ENCODE results near the gene TNIP2.

TNIP2 gene

GRCh38 chr4:2799971-2800690 is 44.0 kb upstream of the TNIP2 start:
- Histone ChIP-seq H3K4me2 (ENCODE audit: low read depth, low read length, poor library complexity, severe bottlenecking) (no peak overlapping the region), H4K20me1 (ENCODE audit: low read depth, low read length) (no peaks in the 10 kb centered on the region), H3K9ac (ENCODE audit: low read length) (no peak overlapping the region), H3K36me3 (ENCODE audit: low read length) (no peaks in the 10 kb centered on the region), H3K4me3 (ENCODE audit: insufficient read depth, low read length, poor library complexity, severe bottlenecking) (no peak overlapping the region), H3K9me2 (replicated peaks; ENCODE audit: insufficient read depth, low read length) (no peaks in the 10 kb centered on the region), H3K27ac (ENCODE audit: low read depth, low read length) (no peak overlapping the region), H3K79me2 (ENCODE audit: insufficient read depth, low read length) (no peaks in the 10 kb centered on the region), H3F3A (ENCODE audit: insufficient read depth) (no peaks in the 10 kb centered on the region), H3K9me3 (ENCODE audit: insufficient read depth, low read length) (no peaks in the 10 kb centered on the region), H3K27me3 (ENCODE audit: low read length) (no peaks in the 10 kb centered on the region; the same call in 1 of the 2 replicates), H2AFZ (ENCODE audit: low read depth, low read length, severe bottlenecking) (no peak overlapping the region)
- TF ChIP-seq EZH2phosphoT487 (conservative IDR thresholded peaks at IDR 0.05; ENCODE audit: low read length): no peak

DNA sequence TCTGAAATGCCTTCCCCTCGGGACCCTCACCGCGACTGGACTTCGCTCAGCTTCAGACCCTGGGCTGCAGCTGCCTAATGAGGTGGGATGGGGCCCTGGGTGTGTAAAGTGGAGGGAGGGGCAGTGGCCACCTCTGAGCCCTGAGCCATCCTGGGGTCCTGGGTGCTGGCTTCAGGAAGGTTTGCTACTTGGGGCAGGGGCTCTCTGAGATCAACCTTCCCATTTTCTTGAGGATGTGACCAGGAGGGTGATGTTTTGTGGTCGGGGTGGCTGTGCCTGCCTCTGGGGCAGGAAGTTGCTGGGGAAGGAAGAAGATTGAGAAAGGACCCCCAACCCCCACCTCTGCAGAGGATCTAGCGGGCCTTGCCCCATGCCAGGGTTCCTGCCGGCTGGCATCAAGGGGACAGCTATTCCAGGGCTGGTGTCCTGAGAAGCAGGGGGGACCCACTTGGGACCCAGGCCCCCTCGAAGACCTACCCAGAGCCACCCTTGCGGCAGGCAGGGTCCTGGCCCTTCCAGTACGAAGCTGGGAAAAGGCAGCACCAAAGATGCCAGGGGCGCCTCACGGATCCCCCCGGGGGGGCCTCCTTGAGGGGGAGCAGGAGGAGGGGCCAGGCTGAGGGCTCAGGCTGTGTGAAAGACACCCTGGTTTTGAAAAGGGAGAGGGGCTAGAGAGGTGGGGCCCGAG is 43.2 kb upstream of the TNIP2 start:
- H3K9ac ChIP-seq (ENCODE audit: low read length): no peak overlapping the region
- H4K20me1 ChIP-seq (ENCODE audit: low read depth, low read length): no peaks in the 10 kb centered on the region
- H3K27ac ChIP-seq (ENCODE audit: low read depth, low read length): no peak overlapping the region
- H3K4me3 ChIP-seq (ENCODE audit: insufficient read depth, low read length, poor library complexity, severe bottlenecking): no peak overlapping the region
- H3K9me2 ChIP-seq (replicated peaks; ENCODE audit: insufficient read depth, low read length): no peaks in the 10 kb centered on the region
- H2AFZ ChIP-seq (ENCODE audit: low read depth, low read length, severe bottlenecking): no peak overlapping the region
- no peaks in the 10 kb centered on the region for H3K36me3 ChIP-seq (ENCODE audit: low read length)
- H3K79me2 ChIP-seq (ENCODE audit: insufficient read depth, low read length): no peaks in the 10 kb centered on the region
- H3K4me2 ChIP-seq (ENCODE audit: low read depth, low read length, poor library complexity, severe bottlenecking): no peak overlapping the region
- no peaks in the 10 kb centered on the region; the same call in 1 of the 2 replicates for H3K27me3 ChIP-seq (ENCODE audit: low read length)
- H3F3A ChIP-seq (ENCODE audit: insufficient read depth): no peaks in the 10 kb centered on the region
- H3K9me3 ChIP-seq (ENCODE audit: insufficient read depth, low read length): no peaks in the 10 kb centered on the region
- TF ChIP-seq CTCF (IDR thresholded peaks at IDR 0.05; ENCODE audit: insufficient read depth, low read length, poor library complexity, severe bottlenecking) (no peak), EZH2phosphoT487 (conservative IDR thresholded peaks at IDR 0.05; ENCODE audit: low read length) (no peak)

GRCh38 chr4:2798399-2799223 is 42.5 kb upstream of the TNIP2 start:
- H3F3A ChIP-seq (ENCODE audit: insufficient read depth): no peaks in the 10 kb centered on the region
- H2AFZ ChIP-seq (ENCODE audit: low read depth, low read length, severe bottlenecking): no peak overlapping the region
- no peak overlapping the region for H3K4me3 ChIP-seq (ENCODE audit: insufficient read depth, low read length, poor library complexity, severe bottlenecking)
- no peaks in the 10 kb centered on the region for H3K79me2 ChIP-seq (ENCODE audit: insufficient read depth, low read length)
- no peak overlapping the region for H3K9ac ChIP-seq (ENCODE audit: low read length)
- H3K27ac ChIP-seq (ENCODE audit: low read depth, low read length): no peak overlapping the region
- TF ChIP-seq EZH2phosphoT487 (conservative IDR thresholded peaks at IDR 0.05; ENCODE audit: low read length) (no peak), CTCF (IDR thresholded peaks at IDR 0.05; ENCODE audit: insufficient read depth, low read length, poor library complexity, severe bottlenecking) (no peak)
- no peaks in the 10 kb centered on the region for H3K9me3 ChIP-seq (ENCODE audit: insufficient read depth, low read length)
- no peaks in the 10 kb centered on the region for H3K36me3 ChIP-seq (ENCODE audit: low read length)
- no peaks in the 10 kb centered on the region for H3K9me2 ChIP-seq (replicated peaks; ENCODE audit: insufficient read depth, low read length)
- H4K20me1 ChIP-seq (ENCODE audit: low read depth, low read length): no peaks in the 10 kb centered on the region
- H3K4me2 ChIP-seq (ENCODE audit: low read depth, low read length, poor library complexity, severe bottlenecking): no peak overlapping the region
- no peaks in the 10 kb centered on the region; the same call in 1 of the 2 replicates for H3K27me3 ChIP-seq (ENCODE audit: low read length)
